SK-N-SH treated with all-trans-retinoic acid at 6 μM for 48 hours (cell line): ENCODE results near the gene NFKB1.

Experiments used
- ATAC-seq: fragments of 200-7000 bp; cut with Tn5 transposase; 3 replicates; pipeline ENCODE4 v1.9.1; 2020; ENCODE audit warnings: mild to moderate bottlenecking, moderate library complexity
- ARNTL ChIP-seq: fragments of 450-650 bp; formaldehyde crosslinking; IDR thresholded peaks from 2 replicates; pipeline ENCODE4 v1.5.0; 2020; ENCODE audit warnings: low read depth, mild to moderate bottlenecking, moderate library complexity, borderline replicate concordance
- BACH2 ChIP-seq: fragments of 250-450 bp; sonication (Bioruptor Pico); IDR thresholded peaks from 2 replicates; pipeline ENCODE4 v1.9.0; 2021; ENCODE audit warnings: mild to moderate bottlenecking, borderline replicate concordance
- CREB5 ChIP-seq: fragments of 250-450 bp; sonication (Bioruptor Pico); IDR thresholded peaks from 2 replicates; pipeline ENCODE4 v1.5.1; 2020; ENCODE audit warnings: low read depth, mild to moderate bottlenecking, moderate library complexity
- CSDC2 ChIP-seq: fragments of 250-450 bp; sonication (Bioruptor Pico); IDR thresholded peaks from 2 replicates; pipeline ENCODE4 v1.5.0; 2020; ENCODE audit warnings: mild to moderate bottlenecking, moderate library complexity
- GLIS3 ChIP-seq: fragments of 250-450 bp; sonication (Bioruptor Pico); IDR thresholded peaks from 2 replicates; pipeline ENCODE4 v1.5.0; 2020; ENCODE audit warnings: mild to moderate bottlenecking, moderate library complexity
- ISL1 ChIP-seq: fragments of 250-450 bp; sonication (Bioruptor Pico); IDR thresholded peaks from 2 replicates; pipeline ENCODE4 v2.1.2; 2022; ENCODE audit warnings: mild to moderate bottlenecking, moderate library complexity
- OSR1 ChIP-seq: fragments of 250-450 bp; sonication (Bioruptor Pico); IDR thresholded peaks from 2 replicates; pipeline ENCODE4 v1.8.0; 2022; ENCODE audit warnings: moderate library complexity, mild to moderate bottlenecking, inconsistent platforms
- POU6F1 ChIP-seq: fragments of 250-450 bp; sonication (Bioruptor Pico); IDR thresholded peaks from 2 replicates; pipeline ENCODE4 v1.8.0; 2021; ENCODE audit warnings: low read depth, mild to moderate bottlenecking, moderate library complexity, borderline replicate concordance
- RARB ChIP-seq: fragments of 250-450 bp; sonication (Bioruptor Pico); IDR thresholded peaks from 2 replicates; pipeline ENCODE4 v1.8.0; 2021; ENCODE audit warnings: mild to moderate bottlenecking, moderate library complexity
- SNAI2 ChIP-seq: fragments of 250-450 bp; sonication (Bioruptor Pico); IDR thresholded peaks from 2 replicates; pipeline ENCODE4 v1.5.0; 2020; ENCODE audit warnings: mild to moderate bottlenecking, moderate library complexity
- TCF4 ChIP-seq: fragments of 250-450 bp; sonication (Bioruptor Pico); IDR thresholded peaks from 2 replicates; pipeline ENCODE4 v1.8.0; 2021; ENCODE audit warnings: mild to moderate bottlenecking, moderate library complexity, borderline replicate concordance
- TOX ChIP-seq: fragments of 250-450 bp; sonication (Bioruptor Pico); IDR thresholded peaks from 2 replicates; pipeline ENCODE4 v1.8.0; 2021; ENCODE audit warnings: mild to moderate bottlenecking, moderate library complexity, borderline replicate concordance
- TSHZ2 ChIP-seq: fragments of 250-450 bp; sonication (Bioruptor Pico); IDR thresholded peaks from 2 replicates; pipeline ENCODE4 v1.5.0; 2020; ENCODE audit warnings: mild to moderate bottlenecking, moderate library complexity
- ZC3H10 ChIP-seq: fragments of 250-450 bp; sonication (Bioruptor Pico); IDR thresholded peaks from 2 replicates; pipeline ENCODE4 v1.5.1; 2021; ENCODE audit warnings: mild to moderate bottlenecking, moderate library complexity
- ZFP3 ChIP-seq: fragments of 250-450 bp; sonication (Bioruptor Pico); IDR thresholded peaks from 2 replicates; pipeline ENCODE4 v1.5.0; 2020; ENCODE audit warnings: mild to moderate bottlenecking, moderate library complexity
- ZFP30 ChIP-seq: fragments of 450-650 bp; formaldehyde crosslinking; IDR thresholded peaks from 2 replicates; pipeline ENCODE4 v1.5.0; 2022; ENCODE audit warnings: mild to moderate bottlenecking, moderate library complexity
- ZNF565 ChIP-seq: fragments of 450-650 bp; formaldehyde crosslinking; conservative IDR thresholded peaks from 2 replicates; pipeline ENCODE4 v1.5.0; 2020; ENCODE audit warnings: low read depth, mild to moderate bottlenecking, moderate library complexity
- ZNF70 ChIP-seq: fragments of 450-650 bp; formaldehyde crosslinking; IDR thresholded peaks from 2 replicates; pipeline ENCODE4 v1.5.0; 2020; ENCODE audit warnings: mild to moderate bottlenecking, moderate library complexity
- ZNF8 ChIP-seq: fragments of 450-650 bp; formaldehyde crosslinking; IDR thresholded peaks from 2 replicates; pipeline ENCODE4 v1.5.0; 2020; ENCODE audit warnings: mild to moderate bottlenecking, moderate library complexity
- TF ChIP-seq, protein P1 (sequence below): fragments of 250-450 bp; sonication (Bioruptor Pico); IDR thresholded peaks from 2 replicates; pipeline ENCODE4 v1.5.1; 2021; ENCODE audit warnings: mild to moderate bottlenecking, moderate library complexity
- TF ChIP-seq, protein P2 (sequence below): fragments of 250-450 bp; sonication (Bioruptor Pico); IDR thresholded peaks from 2 replicates; pipeline ENCODE4 v1.8.0; 2020; ENCODE audit warnings: mild to moderate bottlenecking, moderate library complexity, borderline replicate concordance

Gene NFKB1

DNA sequence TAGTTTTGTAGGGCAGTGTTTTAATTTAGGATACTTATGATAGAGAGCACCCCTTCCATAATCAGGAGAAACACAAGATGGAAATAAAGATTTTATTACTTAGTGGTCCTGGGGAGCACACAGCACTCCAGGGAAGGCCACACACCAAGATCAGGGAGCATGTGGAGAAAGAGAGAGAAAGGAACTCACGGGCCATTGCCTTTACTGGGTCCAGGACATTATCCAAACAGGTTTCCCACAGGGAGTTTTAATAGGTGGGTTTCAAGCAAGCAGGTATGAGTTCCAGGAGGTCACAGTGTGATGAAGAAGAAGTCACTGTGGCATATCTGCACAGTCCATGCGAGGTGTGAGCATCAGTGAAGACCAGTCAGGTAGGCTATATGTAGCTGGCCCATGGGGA, 46.8 kb downstream of the NFKB1 start:
- TF ChIP-seq OSR1, result no peak
- ATAC-seq, result no peak

GRCh38 chr4:102551958-102552565, 50.9 kb downstream of the NFKB1 start:
- TF ChIP-seq GLIS3 (CRISPR knock-in tag), result no peak
- TF ChIP-seq ZNF565 (CRISPR knock-in tag), result no peak
- TF ChIP-seq ISL1 (CRISPR knock-in tag), result no peak
- TF ChIP-seq CREB5 (CRISPR knock-in tag), result no peak
- TF ChIP-seq ZC3H10 (CRISPR knock-in tag), result no peak
- TF ChIP-seq POU6F1 (CRISPR knock-in tag), result no peak
- no peak for TF ChIP-seq CSDC2
- no peak for TF ChIP-seq OSR1
- TF ChIP-seq ZFP30 (CRISPR knock-in tag), result no peak
- TF ChIP-seq, protein P1, sequence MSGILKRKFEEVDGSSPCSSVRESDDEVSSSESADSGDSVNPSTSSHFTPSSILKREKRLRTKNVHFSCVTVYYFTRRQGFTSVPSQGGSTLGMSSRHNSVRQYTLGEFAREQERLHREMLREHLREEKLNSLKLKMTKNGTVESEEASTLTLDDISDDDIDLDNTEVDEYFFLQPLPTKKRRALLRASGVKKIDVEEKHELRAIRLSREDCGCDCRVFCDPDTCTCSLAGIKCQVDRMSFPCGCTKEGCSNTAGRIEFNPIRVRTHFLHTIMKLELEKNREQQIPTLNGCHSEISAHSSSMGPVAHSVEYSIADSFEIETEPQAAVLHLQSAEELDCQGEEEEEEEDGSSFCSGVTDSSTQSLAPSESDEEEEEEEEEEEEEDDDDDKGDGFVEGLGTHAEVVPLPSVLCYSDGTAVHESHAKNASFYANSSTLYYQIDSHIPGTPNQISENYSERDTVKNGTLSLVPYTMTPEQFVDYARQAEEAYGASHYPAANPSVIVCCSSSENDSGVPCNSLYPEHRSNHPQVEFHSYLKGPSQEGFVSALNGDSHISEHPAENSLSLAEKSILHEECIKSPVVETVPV (CRISPR knock-in tag), result no peak
- no peak for TF ChIP-seq ZNF8 (CRISPR knock-in tag)
- TF ChIP-seq ZFP3, result no peak
- TF ChIP-seq TSHZ2 (CRISPR knock-in tag), result no peak
- no peak for TF ChIP-seq RARB
- no peak for TF ChIP-seq TOX (CRISPR knock-in tag)
- TF ChIP-seq BACH2 (CRISPR knock-in tag), result no peak
- no peak for TF ChIP-seq TCF4
- TF ChIP-seq ARNTL (CRISPR knock-in tag), result no peak
- TF ChIP-seq, all 23 proteins: peak for 0
- ATAC-seq, result no peak

GRCh38 chr4:102552781-102553180, 51.6 kb downstream of the NFKB1 start:
- no peak for ATAC-seq
- TF ChIP-seq GLIS3 (CRISPR knock-in tag) (no peak), ZNF565 (CRISPR knock-in tag) (no peak), ZNF70 (CRISPR knock-in tag) (no peak), ZFP30 (CRISPR knock-in tag) (no peak), CSDC2 (no peak), BACH2 (CRISPR knock-in tag) (no peak), ZNF8 (CRISPR knock-in tag) (no peak), CREB5 (CRISPR knock-in tag) (no peak), RARB (no peak), TSHZ2 (CRISPR knock-in tag) (no peak), OSR1 (no peak), ARNTL (CRISPR knock-in tag) (no peak), TOX (CRISPR knock-in tag) (no peak), ISL1 (CRISPR knock-in tag) (no peak), ZC3H10 (CRISPR knock-in tag) (no peak), SNAI2 (CRISPR knock-in tag) (no peak)
- TF ChIP-seq, protein P1 (CRISPR knock-in tag), result no peak
- TF ChIP-seq, protein P2, sequence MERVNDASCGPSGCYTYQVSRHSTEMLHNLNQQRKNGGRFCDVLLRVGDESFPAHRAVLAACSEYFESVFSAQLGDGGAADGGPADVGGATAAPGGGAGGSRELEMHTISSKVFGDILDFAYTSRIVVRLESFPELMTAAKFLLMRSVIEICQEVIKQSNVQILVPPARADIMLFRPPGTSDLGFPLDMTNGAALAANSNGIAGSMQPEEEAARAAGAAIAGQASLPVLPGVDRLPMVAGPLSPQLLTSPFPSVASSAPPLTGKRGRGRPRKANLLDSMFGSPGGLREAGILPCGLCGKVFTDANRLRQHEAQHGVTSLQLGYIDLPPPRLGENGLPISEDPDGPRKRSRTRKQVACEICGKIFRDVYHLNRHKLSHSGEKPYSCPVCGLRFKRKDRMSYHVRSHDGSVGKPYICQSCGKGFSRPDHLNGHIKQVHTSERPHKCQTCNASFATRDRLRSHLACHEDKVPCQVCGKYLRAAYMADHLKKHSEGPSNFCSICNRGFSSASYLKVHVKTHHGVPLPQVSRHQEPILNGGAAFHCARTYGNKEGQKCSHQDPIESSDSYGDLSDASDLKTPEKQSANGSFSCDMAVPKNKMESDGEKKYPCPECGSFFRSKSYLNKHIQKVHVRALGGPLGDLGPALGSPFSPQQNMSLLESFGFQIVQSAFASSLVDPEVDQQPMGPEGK (CRISPR knock-in tag), result no peak
